HG03108 (cell line): Measurements from ENCODE around the gene PDE5A.

Source experiments
- ATAC-seq: cut with Tn5 transposase; IDR thresholded peaks from one replicate; pipeline ENCODE4 v1.9.1; 2021; ENCODE audit warnings: moderate library complexity; ENCODE audit not compliant: unreplicated experiment

The PDE5A gene

GRCh38 chr4:119525005-119525749 lies 103.4 kb downstream of the PDE5A start:
- no peak for ATAC-seq

- ATAC-seq, result no peak
Measured at GRCh38 chr4:119523399-119523798, 105.2 kb downstream of the PDE5A start.

GRCh38 chr4:119521268-119521667 lies 107.3 kb downstream of the PDE5A start:
- no peak for ATAC-seq

- no peak for ATAC-seq
Measured at GRCh38 chr4:119518915-119519410, 109.6 kb downstream of the PDE5A start.

- ATAC-seq, result no peak
Measured at GRCh38 chr4:119518230-119518892, 110.2 kb downstream of the PDE5A start.

GRCh38 chr4:119517361-119518229 lies 111.0 kb downstream of the PDE5A start:
- ATAC-seq, result no peak

- no peak for ATAC-seq
Measured at GRCh38 chr4:119512398-119512797, 116.2 kb downstream of the PDE5A start.

- no peak for ATAC-seq
Measured at GRCh38 chr4:119510395-119511149, 118.0 kb downstream of the PDE5A start.

- ATAC-seq, result no peak
Measured at GRCh38 chr4:119508281-119508680, 120.3 kb downstream of the PDE5A start.

GRCh38 chr4:119506806-119507205 lies 121.8 kb downstream of the PDE5A start:
- no peak for ATAC-seq

GRCh38 chr4:119504616-119505015 lies 124.0 kb downstream of the PDE5A start:
- ATAC-seq, result no peak

- no peak for ATAC-seq
Measured at GRCh38 chr4:119501740-119502139, 126.9 kb downstream of the PDE5A start.

GRCh38 chr4:119498527-119498926 lies 130.1 kb downstream of the PDE5A start:
- no peak for ATAC-seq

- ATAC-seq, result no peak
Measured at GRCh38 chr4:119493886-119494285, 134.7 kb downstream of the PDE5A start.

- ATAC-seq, result no peak
Measured at GRCh38 chr4:119493419-119493818, 135.2 kb downstream of the PDE5A start.

GRCh38 chr4:119490335-119490734 lies 138.3 kb downstream of the PDE5A start:
- ATAC-seq, result no peak

GRCh38 chr4:119489305-119489704 lies 139.3 kb downstream of the PDE5A start:
- ATAC-seq, result no peak

- no peak for ATAC-seq
Measured at GRCh38 chr4:119480331-119480730, 148.3 kb downstream of the PDE5A start.

GRCh38 chr4:119479835-119480234 lies 148.8 kb downstream of the PDE5A start:
- ATAC-seq, result no peak

- ATAC-seq, result no peak
Measured at GRCh38 chr4:119479180-119479808, 149.3 kb downstream of the PDE5A start.
